HG03103 (cell line): ENCODE data around the gene ADAM19.

ENCODE experiments used
- ATAC-seq: cut with Tn5 transposase; IDR thresholded peaks from one replicate; pipeline ENCODE4 v1.9.1; 2021; ENCODE audit warnings: low read depth; ENCODE audit not compliant: unreplicated experiment

Gene ADAM19

GRCh38 chr5:157520911-157521703 is 54.5 kb downstream of the ADAM19 start:
- ATAC-seq = no peak

DNA sequence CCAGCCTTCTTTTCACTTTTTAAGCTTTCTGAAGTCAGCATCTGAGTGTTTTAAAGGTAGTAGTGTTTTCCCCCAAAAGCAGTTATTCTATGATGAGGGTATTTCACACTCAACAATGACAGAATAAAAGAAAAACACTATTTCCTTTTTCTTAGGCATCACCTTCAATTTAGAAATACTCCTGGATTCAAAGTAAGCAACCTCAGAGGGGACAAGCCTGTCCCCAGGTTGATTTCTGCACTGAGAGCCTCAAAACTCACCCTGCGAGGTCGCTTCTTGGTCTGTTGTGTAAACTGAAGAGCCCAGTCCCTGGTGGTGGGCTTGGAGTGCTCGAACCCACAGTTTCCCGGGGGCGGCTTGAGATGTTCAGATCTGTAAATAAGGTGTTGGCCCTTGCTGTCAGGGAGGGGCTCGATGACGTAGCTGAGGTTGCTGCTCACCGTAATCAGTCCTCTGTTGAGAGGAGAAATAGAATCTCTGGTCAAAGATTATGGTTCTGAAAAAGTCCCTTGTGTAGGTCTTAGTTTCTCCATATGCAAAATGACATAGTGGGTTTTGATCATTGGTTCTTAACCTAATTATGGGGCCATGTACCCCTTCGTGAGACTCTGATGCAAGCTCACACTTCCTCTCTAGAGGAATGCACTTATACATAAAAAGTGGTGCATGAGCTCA is 55.9 kb downstream of the ADAM19 start:
- ATAC-seq = no peak

DNA sequence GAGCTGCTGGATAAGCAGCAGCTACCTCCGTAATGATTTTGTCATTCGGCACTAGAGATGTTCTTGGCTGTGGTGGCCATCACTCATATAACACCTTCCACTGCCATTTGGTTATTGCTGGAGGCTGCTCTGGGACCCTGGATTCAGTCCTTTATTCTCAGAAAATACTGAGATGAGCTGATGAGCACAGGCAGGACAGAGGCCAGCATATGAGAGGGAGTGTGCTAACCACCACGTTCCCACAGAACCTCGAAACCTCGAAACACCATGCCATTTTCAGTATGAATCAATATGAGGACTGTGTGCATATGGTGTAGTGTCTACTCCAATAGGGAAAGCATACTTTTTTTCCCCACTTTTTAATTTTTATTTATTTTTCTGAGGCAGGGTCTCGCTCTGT is 56.6 kb downstream of the ADAM19 start:
- ATAC-seq = peak; percentile 59

- ATAC-seq = no peak
Measured at GRCh38 chr5:157516626-157517325, 58.8 kb downstream of the ADAM19 start.

- no peak for ATAC-seq
Measured at GRCh38 chr5:157516006-157516405, 59.6 kb downstream of the ADAM19 start.

GRCh38 chr5:157514974-157515373 is 60.6 kb downstream of the ADAM19 start:
- ATAC-seq = no peak

GRCh38 chr5:157513182-157513581 is 62.4 kb downstream of the ADAM19 start:
- no peak for ATAC-seq

DNA sequence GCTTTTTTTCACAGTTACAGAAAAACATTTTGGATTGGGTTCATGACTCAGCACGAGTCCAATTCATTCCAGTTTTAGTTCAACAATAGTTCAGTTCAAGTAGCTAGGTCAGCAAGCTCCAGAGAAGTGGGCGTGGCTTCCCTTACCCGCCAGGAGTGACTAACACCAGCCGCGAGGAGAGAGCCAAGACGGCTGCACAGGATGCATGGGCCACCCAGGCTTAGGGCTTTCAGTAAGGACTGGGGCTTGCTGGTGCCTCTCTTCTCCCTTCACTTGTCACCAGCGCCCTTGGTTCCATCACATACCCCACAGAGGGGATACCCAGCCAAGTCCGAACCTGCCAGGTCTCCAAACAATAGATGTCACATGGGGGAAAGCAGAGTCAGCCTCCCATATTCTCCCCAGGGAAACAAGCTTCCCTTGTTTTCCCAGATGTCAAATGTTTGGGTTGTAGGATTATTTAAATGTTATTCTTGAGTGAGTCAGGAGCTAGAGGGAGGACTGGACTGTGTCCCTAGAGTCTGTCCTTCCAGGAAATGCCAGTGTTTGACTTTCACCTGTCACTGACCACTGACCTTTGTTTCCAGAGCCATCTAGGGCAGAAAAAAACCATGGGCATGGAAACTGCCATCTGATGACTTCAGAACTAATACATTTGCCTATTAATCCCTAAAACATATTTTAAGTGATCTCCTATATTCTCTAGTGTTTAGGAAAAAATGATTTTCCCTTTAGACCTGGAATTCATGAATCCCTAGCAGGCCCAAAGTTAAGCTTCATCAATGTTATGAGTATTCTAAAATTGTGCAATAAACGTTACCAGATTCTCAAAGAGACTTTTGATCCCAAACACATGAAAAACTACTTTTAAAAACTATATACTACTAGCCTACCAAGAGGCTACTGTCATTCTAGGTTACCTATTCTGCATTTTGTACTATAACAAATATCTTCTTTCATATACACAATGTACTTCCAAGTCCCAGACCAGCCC is 63.6 kb downstream of the ADAM19 start:
- ATAC-seq = no peak

GRCh38 chr5:157510682-157511081 is 64.9 kb downstream of the ADAM19 start:
- ATAC-seq = no peak

DNA sequence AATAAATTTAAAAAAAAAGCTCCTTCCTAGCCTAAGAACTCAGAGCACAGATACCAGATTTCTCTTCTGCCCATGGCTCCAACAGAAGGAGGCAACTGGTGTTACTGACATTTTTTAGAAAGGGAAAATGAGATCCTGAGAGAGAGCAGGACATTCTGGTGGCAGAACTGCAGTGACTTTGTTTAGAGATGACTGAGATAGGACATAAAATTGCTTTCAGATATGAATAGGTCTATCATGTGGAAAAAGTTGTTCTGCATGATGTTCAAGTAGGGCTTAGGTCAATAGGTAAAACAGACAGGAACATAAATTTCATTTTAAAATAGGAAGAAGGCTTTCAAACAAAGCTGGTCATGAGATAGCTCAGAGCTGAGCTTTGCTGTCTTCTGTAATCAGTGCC is 66.0 kb downstream of the ADAM19 start:
- ATAC-seq = peak; percentile 56

- no peak for ATAC-seq
Measured at GRCh38 chr5:157509093-157509492, 66.5 kb downstream of the ADAM19 start.

DNA sequence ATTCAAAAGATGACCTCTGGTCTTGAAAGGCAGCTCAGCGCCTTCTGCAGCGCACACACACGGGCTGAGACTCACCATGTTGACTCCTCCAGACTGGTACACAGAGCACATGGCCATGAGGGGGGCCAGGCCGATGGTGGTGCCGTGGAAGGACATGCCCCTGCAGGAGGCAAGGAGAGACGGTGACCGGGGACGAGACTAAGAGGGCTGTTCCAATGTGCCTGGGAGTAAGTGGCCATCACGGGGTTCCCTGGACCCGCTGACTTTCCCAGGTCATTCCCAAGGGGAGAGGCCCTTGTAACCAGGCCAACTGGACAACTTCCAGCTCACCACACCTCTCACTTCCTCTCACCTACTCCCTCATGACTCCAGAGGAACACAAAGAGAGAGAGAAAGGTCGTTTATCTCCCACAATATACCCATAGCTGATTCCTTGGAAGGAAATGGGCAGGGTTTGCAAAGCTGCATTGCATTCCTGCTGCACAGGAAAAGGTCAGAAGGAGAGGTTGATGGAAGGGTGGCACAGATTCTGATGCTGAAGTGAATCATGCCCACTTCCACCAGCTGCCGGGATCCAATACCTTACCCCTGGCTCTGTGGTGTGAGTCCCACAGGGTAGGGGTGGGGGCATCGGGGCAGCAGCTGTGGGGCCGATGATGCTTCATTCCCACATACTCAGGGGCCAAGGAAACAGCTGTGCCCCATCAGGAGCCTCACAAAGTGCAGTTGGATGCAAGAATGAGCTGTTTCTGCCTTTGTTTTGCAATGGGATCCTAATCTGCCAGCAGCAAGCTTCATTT is 68.4 kb downstream of the ADAM19 start:
- no peak for ATAC-seq

- no peak for ATAC-seq
Measured at GRCh38 chr5:157506066-157506590, 69.4 kb downstream of the ADAM19 start.

DNA sequence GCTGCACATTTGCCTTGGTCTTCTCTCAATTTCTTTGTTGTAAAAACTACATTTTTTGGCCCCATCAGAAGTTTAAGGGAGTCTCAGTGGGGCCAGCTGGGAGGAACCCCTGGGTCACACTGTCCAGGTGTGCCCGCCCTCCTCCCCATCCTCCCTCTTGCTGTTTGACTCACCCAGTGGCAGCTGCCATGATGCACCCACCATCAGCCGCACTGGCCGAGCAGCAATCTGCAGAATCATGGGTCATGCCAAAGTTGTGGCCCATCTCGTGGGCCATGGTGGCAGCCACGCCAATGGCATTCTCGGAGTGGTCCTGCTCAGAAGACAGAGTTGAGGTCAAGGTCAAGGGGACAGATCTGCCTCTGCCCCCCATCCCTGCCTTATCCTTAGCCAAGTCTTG is 70.1 kb downstream of the ADAM19 start:
- ATAC-seq = no peak

GRCh38 chr5:157504053-157504452 is 71.5 kb downstream of the ADAM19 start:
- ATAC-seq = no peak

DNA sequence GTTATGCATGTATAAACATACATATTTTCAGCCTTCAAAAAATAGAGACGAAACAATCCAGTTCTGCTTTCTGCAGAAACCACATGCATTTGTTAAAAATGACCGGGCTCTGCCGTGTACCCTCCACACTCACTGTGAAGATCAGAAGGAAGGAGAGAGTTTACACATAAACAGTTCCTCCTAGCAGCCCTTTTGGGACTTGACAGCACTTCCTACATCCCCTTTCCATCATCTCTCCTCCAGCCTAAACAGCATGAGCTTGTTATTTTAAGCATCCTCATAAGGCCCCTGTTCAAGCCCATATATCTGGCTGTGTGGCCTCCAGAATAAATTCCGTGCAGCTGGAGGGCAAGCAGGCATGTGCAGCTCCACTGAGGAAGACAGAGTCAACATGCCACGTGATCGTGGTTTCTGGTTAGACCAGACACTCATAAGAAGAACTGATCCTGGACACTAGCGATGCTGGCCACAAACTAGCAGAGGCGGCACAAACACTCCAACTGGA is 73.4 kb downstream of the ADAM19 start:
- ATAC-seq = peak; percentile 84

GRCh38 chr5:157497875-157498611 is 77.5 kb downstream of the ADAM19 start:
- ATAC-seq = no peak

- ATAC-seq = no peak
Measured at GRCh38 chr5:157496864-157497263, 78.7 kb downstream of the ADAM19 start.
